ENCODE results near the gene OR2T35. TPM values are rescaled to one million over a fixed set of nuclear protein-coding genes. Genes with fewer than 3 reads are reported as not detected.
"Not testable (repeated sequence)": the region's sequence is repeated elsewhere in the genome, so short reads cannot be mapped to it uniquely, and the experiment has no call there.

Gene OR2T35
- total and polyA plus RNA-seq, 12 donors: not detected

DNA sequence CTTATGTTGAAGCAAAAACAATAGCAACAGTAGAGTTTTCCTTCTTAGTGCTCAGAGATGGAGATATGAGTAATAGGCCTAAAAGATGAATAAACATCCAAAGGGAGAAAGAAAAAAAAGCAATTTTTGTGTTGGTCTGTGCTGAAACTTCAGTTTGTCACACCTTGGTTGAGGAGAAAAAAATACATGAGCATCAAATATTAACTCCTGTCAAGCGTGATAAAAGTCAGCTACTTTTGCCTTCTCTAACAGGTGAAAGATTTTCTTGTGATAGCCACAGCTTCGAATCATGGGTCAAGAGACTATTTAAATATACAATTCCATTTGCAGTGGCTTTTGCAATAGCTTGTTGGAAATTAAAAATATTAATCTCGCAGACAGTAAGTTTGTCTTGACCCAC lies 4.2 kb downstream of the OR2T35 start:
- no CpG with 5 or more reads among the region's 3 CpGs for WGBS, 4 donors
- H3K9me3 ChIP-seq (replicated peaks in 1 of 3); H3K36me3 ChIP-seq (replicated peaks in 1 of 2); H3K27me3 ChIP-seq; H3K4me3 ChIP-seq; intact Hi-C loops (cut with DNase I); DNase-seq; H3K4me1 ChIP-seq (replicated peaks in 1 of 2); H3K27ac ChIP-seq: not testable (repeated sequence)

DNA sequence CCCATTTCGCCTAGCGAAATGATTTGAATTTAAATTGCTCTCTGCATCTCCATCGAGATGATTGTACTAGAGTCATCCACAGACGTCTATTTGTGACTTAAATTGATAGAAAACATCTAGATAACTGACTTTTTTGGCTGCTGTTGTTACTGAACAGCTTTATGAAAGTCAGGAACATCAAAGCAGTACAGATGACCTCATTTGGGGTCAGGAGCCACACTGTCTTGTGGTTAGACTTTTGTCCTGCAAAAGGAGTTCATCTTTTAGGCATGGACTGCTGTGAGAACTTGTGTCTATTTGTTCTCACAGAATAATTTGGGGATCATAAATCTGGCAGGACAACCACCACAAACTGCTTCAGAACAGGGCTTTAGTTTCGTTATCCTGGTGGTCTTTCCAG lies 5.4 kb downstream of the OR2T35 start:
- H3K9me3 ChIP-seq (replicated peaks in 1 of 3); intact Hi-C loops (cut with DNase I); H3K4me1 ChIP-seq (replicated peaks in 1 of 2); H3K27me3 ChIP-seq; H3K4me3 ChIP-seq; H3K27ac ChIP-seq; DNase-seq; H3K36me3 ChIP-seq (replicated peaks in 1 of 2): not testable (repeated sequence)
- no CpG with 5 or more reads among the region's 5 CpGs for WGBS, 4 donors

DNA sequence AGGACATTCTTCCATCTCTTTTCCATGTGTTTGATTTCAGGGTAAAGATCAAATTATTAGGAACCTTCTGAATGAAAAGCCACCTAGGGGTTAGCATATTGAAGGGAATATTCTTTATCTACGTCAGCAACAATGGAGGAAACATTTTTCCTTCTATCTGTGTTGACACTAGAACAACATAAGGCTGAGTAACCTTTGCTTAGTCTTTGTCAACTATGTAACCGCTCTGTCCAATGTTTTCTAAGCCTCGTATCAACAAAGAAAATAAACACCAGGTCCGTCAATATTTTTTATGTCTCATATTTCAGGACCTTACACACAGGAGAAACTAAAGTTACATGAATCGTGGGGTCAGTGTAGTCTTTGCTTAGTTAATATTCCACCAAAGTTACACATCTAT lies 8.5 kb downstream of the OR2T35 start:
- DNase-seq; H3K36me3 ChIP-seq (replicated peaks in 1 of 2); H3K4me1 ChIP-seq (replicated peaks in 1 of 2); intact Hi-C loops (cut with DNase I); H3K27me3 ChIP-seq; H3K27ac ChIP-seq; H3K4me3 ChIP-seq; H3K9me3 ChIP-seq (replicated peaks in 1 of 3): not testable (repeated sequence)
- WGBS, 4 donors: 38 to 60% (median 46%) methylated on average over 2 to 3 of the region's 5 CpGs

DNA sequence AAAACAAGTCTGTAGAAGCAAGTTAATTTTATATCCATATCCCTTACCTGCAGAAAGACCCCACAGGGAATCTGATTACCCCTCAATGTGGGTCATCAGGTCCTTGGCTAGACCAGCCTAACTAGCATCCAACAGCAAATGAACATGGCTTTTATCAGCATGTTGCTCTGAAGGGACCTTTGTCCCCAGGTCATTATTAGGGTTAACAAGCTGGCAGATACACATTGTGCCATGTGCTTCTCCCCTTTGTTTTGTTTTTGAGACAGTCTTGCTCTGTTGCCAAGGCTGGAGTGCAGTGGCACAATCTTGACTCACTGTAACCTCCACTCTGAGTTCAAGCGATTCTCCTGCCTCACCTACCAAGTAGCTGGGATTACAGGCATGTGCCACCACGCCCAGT lies 10.1 kb downstream of the OR2T35 start, which contains the start of gene OR2T11:
OR2T11 (minus strand) TSS at position 101 of the 400 bp plus-strand sequence. CDS start 7,963 bp downstream, outside the sequence.
- WGBS, 4 donors: no CpG with 5 or more reads among the region's 2 CpGs
- H3K9me3 ChIP-seq (replicated peaks in 1 of 3); H3K36me3 ChIP-seq (replicated peaks in 1 of 2); H3K27ac ChIP-seq; H3K4me3 ChIP-seq; DNase-seq; intact Hi-C loops (cut with DNase I); H3K27me3 ChIP-seq; H3K4me1 ChIP-seq (replicated peaks in 1 of 2): not testable (repeated sequence)

DNA sequence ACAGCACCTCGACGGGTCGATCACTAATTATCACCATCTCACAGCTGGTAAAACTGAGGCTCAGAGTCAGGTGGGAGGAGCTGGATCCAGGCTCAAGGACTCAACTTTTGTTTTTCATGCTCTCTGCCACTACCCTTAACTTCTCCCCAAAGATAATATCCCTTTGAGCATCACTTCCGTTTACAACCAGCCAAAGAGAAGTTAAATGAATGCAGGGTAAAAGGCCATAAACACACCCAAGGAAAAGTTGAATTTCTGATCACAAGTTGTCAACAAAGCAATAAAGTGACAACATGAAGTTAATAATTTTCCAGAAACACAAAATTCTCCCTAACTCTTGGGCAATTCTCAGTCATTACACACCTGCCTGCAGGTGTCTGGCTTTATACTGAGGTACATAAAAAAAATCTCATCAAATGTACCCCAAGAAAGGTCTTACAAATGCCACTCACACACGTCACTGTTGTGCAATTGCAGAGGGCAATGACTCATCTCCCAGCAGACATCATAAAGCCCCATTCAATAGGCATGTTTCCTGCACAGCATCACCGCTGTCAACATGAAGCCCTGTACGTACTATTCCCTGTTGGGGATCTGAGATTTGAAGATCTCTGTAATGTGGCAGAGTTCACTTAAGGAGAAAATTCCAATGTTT lies 13.6 kb downstream of the OR2T35 start:
- H3K36me3 ChIP-seq (replicated peaks in 1 of 2): no peaks in the 10 kb centered on the region
- TF ChIP-seq, protein P1, sequence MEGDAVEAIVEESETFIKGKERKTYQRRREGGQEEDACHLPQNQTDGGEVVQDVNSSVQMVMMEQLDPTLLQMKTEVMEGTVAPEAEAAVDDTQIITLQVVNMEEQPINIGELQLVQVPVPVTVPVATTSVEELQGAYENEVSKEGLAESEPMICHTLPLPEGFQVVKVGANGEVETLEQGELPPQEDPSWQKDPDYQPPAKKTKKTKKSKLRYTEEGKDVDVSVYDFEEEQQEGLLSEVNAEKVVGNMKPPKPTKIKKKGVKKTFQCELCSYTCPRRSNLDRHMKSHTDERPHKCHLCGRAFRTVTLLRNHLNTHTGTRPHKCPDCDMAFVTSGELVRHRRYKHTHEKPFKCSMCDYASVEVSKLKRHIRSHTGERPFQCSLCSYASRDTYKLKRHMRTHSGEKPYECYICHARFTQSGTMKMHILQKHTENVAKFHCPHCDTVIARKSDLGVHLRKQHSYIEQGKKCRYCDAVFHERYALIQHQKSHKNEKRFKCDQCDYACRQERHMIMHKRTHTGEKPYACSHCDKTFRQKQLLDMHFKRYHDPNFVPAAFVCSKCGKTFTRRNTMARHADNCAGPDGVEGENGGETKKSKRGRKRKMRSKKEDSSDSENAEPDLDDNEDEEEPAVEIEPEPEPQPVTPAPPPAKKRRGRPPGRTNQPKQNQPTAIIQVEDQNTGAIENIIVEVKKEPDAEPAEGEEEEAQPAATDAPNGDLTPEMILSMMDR (IDR thresholded peaks at IDR 0.05): no peak
- TF ChIP-seq POLR2A (IDR thresholded peaks at IDR 0.05): no peak
- WGBS, 4 donors: 66 to 77% (median 71%) methylated on average over 7 of the region's 7 CpGs
- H3K4me1 ChIP-seq (replicated peaks in 1 of 2): no peaks in the 10 kb centered on the region
- H3K27ac ChIP-seq: no peak overlapping the region
- DNase-seq: no peak
- no peak overlapping the region for H3K4me3 ChIP-seq
- H3K27me3 ChIP-seq: no peaks in the 10 kb centered on the region
- no peaks in the 10 kb centered on the region for H3K9me3 ChIP-seq (replicated peaks in 1 of 3)
- intact Hi-C loops (cut with DNase I): no loop called here

DNA sequence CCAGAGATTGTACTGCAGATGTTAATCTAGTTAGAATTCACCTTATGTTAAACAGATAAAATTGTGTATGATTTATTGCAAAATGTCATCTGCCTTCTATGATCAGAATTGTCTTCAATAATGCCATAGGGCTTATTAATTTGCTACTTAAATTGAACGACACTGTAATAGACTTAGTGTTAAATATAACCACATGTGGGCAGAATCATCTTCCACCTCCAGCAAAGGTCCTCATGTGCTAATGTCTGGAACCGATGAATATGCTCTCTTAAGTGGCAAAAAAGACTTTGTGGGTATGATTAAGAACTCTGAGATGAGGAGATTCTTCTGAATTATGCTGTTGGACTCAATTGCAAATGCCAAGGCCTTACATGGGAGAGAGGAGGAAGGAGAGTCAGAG lies 14.5 kb downstream of the OR2T35 start:
- Histone ChIP-seq H3K9me3 (replicated peaks in 1 of 3) (no peaks in the 10 kb centered on the region), H3K4me3 (no peak overlapping the region), H3K36me3 (replicated peaks in 1 of 2) (no peaks in the 10 kb centered on the region), H3K4me1 (replicated peaks in 1 of 2) (no peaks in the 10 kb centered on the region), H3K27me3 (no peaks in the 10 kb centered on the region), H3K27ac (no peak overlapping the region)
- no peak for DNase-seq
- intact Hi-C loops (cut with DNase I): no loop called here
- WGBS, 4 donors: 56 to 75% (median 62%) methylated on average over 2 of the region's 2 CpGs
- TF ChIP-seq, protein P1 (IDR thresholded peaks at IDR 0.05): no peak
- no peak for TF ChIP-seq POLR2A (IDR thresholded peaks at IDR 0.05)

All from adrenal gland (tissue), 12 donors.